Fibroblast of lung (primary cell): ENCODE results near the gene KIF13A. TPM values are rescaled to one million over a fixed set of nuclear protein-coding genes. Genes with fewer than 3 reads are reported as not detected.

Experiments used
- DNase-seq, 2 donors: peaks; one replicate each; pipeline versions ENCODE4 v3.0.0 to v3.0.0-alpha.2; 2010; ENCODE audit warnings: low read depth in 2 of 2
- H2AFZ ChIP-seq: 2 replicates; pipeline ENCODE4 v1.5.1; 2012; ENCODE audit warnings: low read length, control low read depth, inconsistent platforms
- H3K27ac ChIP-seq: 2 replicates; pipeline ENCODE4 v1.5.1; 2011; ENCODE audit warnings: low read length, control low read depth; ENCODE audit not compliant: insufficient read depth
- H3K27me3 ChIP-seq: 2 replicates; pipeline ENCODE4 v1.5.1; 2011; ENCODE audit warnings: mild to moderate bottlenecking, low read length; ENCODE audit not compliant: control insufficient read depth, insufficient read depth
- H3K36me3 ChIP-seq: 2 replicates; pipeline ENCODE4 v1.5.1; 2011; ENCODE audit warnings: low read length; ENCODE audit not compliant: control insufficient read depth, insufficient read depth
- H3K4me1 ChIP-seq: 2 replicates; pipeline ENCODE4 v1.5.1; 2011; ENCODE audit warnings: low read length; ENCODE audit not compliant: control insufficient read depth, insufficient read depth; ENCODE audit errors: extremely low read depth
- H3K4me2 ChIP-seq: 2 replicates; pipeline ENCODE4 v1.5.1; 2011; ENCODE audit warnings: low read length, control low read depth; ENCODE audit not compliant: insufficient read depth; ENCODE audit errors: extremely low read depth
- H3K4me3 ChIP-seq, 4 experiments: fragments of 200-600 bp in 1 of 4; sonication (generic) in 1 of 4; replicated peaks in 1 of 4; 2 replicates each; pipeline ENCODE4 v1.5.1; 2011 to 2016; ENCODE audit warnings: low read length in 4 of 4, low read depth in 3 of 4, mild to moderate bottlenecking in 3 of 4, control low read depth in 2 of 4, inconsistent platforms in 1 of 4, mixed read lengths in 1 of 4; ENCODE audit not compliant: insufficient read depth in 1 of 4; ENCODE audit errors: control extremely low read depth in 1 of 4
- H3K79me2 ChIP-seq: 2 replicates; pipeline ENCODE4 v1.5.1; 2012; ENCODE audit warnings: mild to moderate bottlenecking, low read length, inconsistent platforms; ENCODE audit not compliant: control insufficient read depth, insufficient read depth
- H3K9ac ChIP-seq: 2 replicates; pipeline ENCODE4 v1.5.1; 2011; ENCODE audit warnings: mild to moderate bottlenecking, low read length, control low read depth; ENCODE audit not compliant: insufficient read depth
- H3K9me3 ChIP-seq: 2 replicates; pipeline ENCODE4 v1.5.1; 2012; ENCODE audit warnings: low read depth, low read length; ENCODE audit not compliant: control insufficient read depth, insufficient read depth
- H4K20me1 ChIP-seq: 2 replicates; pipeline ENCODE4 v1.5.1; 2011; ENCODE audit warnings: low read length; ENCODE audit not compliant: control insufficient read depth, insufficient read depth; ENCODE audit errors: extremely low read depth
- CTCF ChIP-seq, 2 donors: IDR thresholded peaks in 1 of 2; conservative IDR thresholded peaks in 1 of 2; 1 replicate in 1 of 2; 2 replicates in 1 of 2; pipeline ENCODE4 v1.5.1; 2011 to 2012; ENCODE audit warnings: low read length in 2 of 2, control low read depth in 1 of 2, inconsistent platforms in 1 of 2, low read depth in 1 of 2, mild to moderate bottlenecking in 1 of 2
- EZH2 ChIP-seq: IDR thresholded peaks from 2 replicates; pipeline ENCODE4 v1.5.1; 2012; ENCODE audit warnings: low read length, control low read depth, mild to moderate bottlenecking; ENCODE audit errors: missing control alignments
- polyA plus RNA-seq, 2 donors: library from polyadenylated mRNA; depleted of rRNA in 1 of 2; stranded (reverse) in 1 of 2; unstranded in 1 of 2; fragments of >200 nt; gene quantifications; 2 replicates each; pipeline ENCODE4 v1.2.1, GENCODE V29; 2011 to 2012; ENCODE audit warnings: missing spikeins in 1 of 2
- total RNA-seq: library from RNA; depleted of rRNA; stranded (reverse); fragments of >200 nt; gene quantifications from 2 replicates; pipeline ENCODE4 v1.2.1, GENCODE V29; 2014

The KIF13A gene
- total and polyA plus RNA-seq, 2 donors (not counting 1 experiment from before 2014, with no cell fraction given), result 52.3 to 114 TPM

GRCh38 chr6:17883665-17884497 is 103.6 kb downstream of the KIF13A start:
- Histone ChIP-seq H4K20me1 (no peaks in the 10 kb centered on the region), H3K4me3 (no peak overlapping the region), H3K27me3 (no peaks in the 10 kb centered on the region), H3K27ac (no peak overlapping the region), H3K79me2 (peaks cover 12% of the 10 kb centered on the region), H3K9ac (no peak overlapping the region), H3K9me3 (no peaks in the 10 kb centered on the region), H2AFZ (no peak overlapping the region), H3K4me2 (no peak overlapping the region), H3K36me3 (no peaks in the 10 kb centered on the region), H3K4me1 (peaks cover 14% of the 10 kb centered on the region)
- no peak for DNase-seq
- TF ChIP-seq CTCF (conservative IDR thresholded peaks at IDR 0.05 in 1 of 2, IDR thresholded peaks at IDR 0.05 in 1 of 2; ENCODE audit: low read depth in 1 of 2, low read length in 2 of 2) (no peak), EZH2 (no peak)

DNA sequence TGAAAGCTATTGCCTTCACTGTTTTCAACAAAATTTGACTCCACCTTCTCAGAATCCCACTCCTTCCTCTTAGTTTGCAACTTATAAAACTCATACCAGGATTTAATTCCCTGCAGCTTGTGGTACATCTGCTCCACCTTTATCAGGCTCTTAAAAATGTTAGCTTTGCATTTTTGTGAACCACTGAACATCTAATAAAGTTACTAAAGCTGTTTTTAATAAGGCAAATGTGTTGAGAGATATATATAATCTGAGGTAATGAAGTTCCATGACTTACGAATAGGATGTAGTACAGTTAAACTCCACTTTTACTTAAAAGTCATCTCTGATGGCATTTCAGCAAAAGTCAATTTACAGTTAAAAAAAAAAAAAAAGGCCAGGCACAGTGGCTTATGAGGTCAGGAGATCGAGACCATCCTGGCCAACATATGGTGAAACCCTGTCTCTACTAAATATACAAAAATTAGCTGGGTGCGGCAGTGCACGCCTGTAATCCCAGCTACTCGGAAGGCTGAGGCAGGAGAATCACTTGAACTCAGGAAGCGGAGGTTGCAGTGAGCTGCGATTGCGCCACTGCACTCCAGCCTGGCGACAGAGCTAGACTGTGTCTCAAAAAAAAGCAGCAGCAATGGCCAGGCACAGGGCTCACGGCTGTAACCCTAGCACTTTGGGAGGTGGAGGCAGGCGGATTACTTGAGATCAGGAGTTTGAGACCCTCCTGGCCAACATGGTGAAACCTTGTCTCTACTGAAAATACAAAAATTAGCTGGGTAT is 106.2 kb downstream of the KIF13A start:
- peaks cover 13% of the 10 kb centered on the region for H3K4me1 ChIP-seq
- H2AFZ ChIP-seq, result no peak overlapping the region
- no peak for TF ChIP-seq CTCF (conservative IDR thresholded peaks at IDR 0.05 in 1 of 2, IDR thresholded peaks at IDR 0.05 in 1 of 2; ENCODE audit: low read depth in 1 of 2, low read length in 2 of 2)
- no peak for TF ChIP-seq EZH2
- no peak overlapping the region for H3K27ac ChIP-seq
- no peaks in the 10 kb centered on the region for H4K20me1 ChIP-seq
- no peak for DNase-seq
- H3K9ac ChIP-seq, result no peak overlapping the region
- no peak overlapping the region for H3K4me2 ChIP-seq
- no peaks in the 10 kb centered on the region for H3K27me3 ChIP-seq
- no peak overlapping the region for H3K4me3 ChIP-seq
- peaks cover 14% of the 10 kb centered on the region for H3K79me2 ChIP-seq
- no peaks in the 10 kb centered on the region for H3K9me3 ChIP-seq
- H3K36me3 ChIP-seq, result no peaks in the 10 kb centered on the region

DNA sequence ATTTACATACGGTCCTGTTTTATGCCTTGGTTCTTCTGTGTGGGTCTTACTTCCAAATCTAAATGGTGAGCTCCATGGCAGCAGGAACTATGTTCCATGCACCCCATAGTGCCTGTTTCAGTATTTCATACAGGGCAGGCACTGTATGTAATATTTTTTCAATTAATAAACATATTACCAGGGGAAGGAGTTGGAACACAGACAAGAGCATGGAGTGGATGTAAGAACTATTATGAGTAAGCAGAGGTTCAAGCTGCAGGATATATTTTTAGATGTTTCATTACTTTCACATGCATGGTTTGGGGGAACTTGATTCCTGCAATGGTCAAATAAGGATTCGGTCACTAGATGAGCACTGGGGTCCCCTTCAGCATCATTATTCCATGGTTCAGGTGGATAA is 108.3 kb downstream of the KIF13A start:
- no peaks in the 10 kb centered on the region for H3K36me3 ChIP-seq
- no peaks in the 10 kb centered on the region for H4K20me1 ChIP-seq
- peak overlapping the region; percentile 48 for H3K4me2 ChIP-seq
- H3K4me3 ChIP-seq, result no peak overlapping the region
- no peak for TF ChIP-seq CTCF (conservative IDR thresholded peaks at IDR 0.05 in 1 of 2, IDR thresholded peaks at IDR 0.05 in 1 of 2; ENCODE audit: low read depth in 1 of 2, low read length in 2 of 2)
- no peak for TF ChIP-seq EZH2
- H3K9ac ChIP-seq, result no peak overlapping the region
- peaks cover 11% of the 10 kb centered on the region for H3K79me2 ChIP-seq
- no peaks in the 10 kb centered on the region for H3K27me3 ChIP-seq
- H3K27ac ChIP-seq, result no peak overlapping the region
- peaks cover 2% of the 10 kb centered on the region for H3K4me1 ChIP-seq
- H3K9me3 ChIP-seq, result no peaks in the 10 kb centered on the region
- peak; percentile 62 to 63 for DNase-seq
- no peak overlapping the region for H2AFZ ChIP-seq
